ENCODE measurements around the gene TRMT11.

TRMT11 gene

DNA sequence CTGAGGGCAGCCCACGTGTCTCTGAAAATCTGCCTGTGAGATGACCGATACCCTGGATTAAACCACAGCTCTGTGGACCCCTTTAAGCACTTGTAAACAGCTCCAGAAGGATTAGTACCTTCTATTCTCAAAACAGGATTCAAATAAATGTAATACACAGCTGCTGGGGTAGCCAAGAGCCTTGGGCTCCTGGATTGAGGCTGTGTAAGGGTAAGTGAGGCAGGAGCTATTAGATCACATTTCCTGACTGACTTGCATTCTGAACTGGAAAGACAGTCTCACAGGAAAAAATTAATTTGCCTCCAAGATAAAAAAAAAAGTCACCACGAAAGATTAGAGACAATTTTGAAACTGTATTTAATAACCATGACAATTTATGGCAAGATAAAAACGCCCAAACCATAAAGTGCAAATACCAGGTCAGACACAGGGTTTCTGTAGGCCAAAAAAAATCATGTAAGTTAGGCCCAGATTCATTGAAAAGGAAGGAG lies 78.0 kb downstream of the TRMT11 start:
- TF ChIP-seq, protein P1, sequence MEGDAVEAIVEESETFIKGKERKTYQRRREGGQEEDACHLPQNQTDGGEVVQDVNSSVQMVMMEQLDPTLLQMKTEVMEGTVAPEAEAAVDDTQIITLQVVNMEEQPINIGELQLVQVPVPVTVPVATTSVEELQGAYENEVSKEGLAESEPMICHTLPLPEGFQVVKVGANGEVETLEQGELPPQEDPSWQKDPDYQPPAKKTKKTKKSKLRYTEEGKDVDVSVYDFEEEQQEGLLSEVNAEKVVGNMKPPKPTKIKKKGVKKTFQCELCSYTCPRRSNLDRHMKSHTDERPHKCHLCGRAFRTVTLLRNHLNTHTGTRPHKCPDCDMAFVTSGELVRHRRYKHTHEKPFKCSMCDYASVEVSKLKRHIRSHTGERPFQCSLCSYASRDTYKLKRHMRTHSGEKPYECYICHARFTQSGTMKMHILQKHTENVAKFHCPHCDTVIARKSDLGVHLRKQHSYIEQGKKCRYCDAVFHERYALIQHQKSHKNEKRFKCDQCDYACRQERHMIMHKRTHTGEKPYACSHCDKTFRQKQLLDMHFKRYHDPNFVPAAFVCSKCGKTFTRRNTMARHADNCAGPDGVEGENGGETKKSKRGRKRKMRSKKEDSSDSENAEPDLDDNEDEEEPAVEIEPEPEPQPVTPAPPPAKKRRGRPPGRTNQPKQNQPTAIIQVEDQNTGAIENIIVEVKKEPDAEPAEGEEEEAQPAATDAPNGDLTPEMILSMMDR (conservative IDR thresholded peaks at IDR 0.05; ENCODE audit: low read length) = no peak
- H3K4me3 ChIP-seq (ENCODE audit: low read length) = no peak overlapping the region
- no peak for DNase-seq (ENCODE audit: low read depth)

DNA sequence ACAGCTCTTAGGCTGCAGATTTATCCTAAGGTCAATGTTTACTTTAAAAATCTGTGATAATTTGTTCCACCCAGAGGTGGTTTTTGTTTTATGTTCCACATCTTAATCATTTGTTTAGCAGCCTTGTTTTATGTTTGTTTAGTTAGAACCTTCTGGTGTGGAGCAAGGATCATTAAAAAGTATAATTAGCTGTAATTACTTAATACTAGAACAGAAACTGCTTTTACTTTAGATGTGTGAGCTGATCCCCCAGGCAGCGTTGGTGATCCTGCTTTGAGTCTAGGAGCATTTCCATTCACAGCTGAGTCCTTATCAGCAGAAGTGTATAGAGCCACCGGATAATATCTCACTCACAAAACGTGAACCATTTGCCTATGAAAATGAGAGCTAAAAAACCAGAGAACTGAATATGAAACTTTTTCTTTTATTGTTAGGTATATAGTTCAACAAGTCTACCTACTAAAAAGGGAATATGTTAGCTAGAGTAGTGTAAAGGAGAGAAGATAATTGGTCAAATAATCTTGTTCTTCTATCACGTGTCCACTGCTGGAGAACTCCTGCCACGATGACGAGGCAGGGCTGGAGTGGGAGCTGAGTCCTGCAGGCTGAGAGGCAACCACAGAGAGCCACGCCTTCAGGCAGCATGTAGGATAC lies 78.5 kb downstream of the TRMT11 start:
- no peak for DNase-seq (ENCODE audit: low read depth)
- TF ChIP-seq, protein P1 (conservative IDR thresholded peaks at IDR 0.05; ENCODE audit: low read length) = no peak

DNA sequence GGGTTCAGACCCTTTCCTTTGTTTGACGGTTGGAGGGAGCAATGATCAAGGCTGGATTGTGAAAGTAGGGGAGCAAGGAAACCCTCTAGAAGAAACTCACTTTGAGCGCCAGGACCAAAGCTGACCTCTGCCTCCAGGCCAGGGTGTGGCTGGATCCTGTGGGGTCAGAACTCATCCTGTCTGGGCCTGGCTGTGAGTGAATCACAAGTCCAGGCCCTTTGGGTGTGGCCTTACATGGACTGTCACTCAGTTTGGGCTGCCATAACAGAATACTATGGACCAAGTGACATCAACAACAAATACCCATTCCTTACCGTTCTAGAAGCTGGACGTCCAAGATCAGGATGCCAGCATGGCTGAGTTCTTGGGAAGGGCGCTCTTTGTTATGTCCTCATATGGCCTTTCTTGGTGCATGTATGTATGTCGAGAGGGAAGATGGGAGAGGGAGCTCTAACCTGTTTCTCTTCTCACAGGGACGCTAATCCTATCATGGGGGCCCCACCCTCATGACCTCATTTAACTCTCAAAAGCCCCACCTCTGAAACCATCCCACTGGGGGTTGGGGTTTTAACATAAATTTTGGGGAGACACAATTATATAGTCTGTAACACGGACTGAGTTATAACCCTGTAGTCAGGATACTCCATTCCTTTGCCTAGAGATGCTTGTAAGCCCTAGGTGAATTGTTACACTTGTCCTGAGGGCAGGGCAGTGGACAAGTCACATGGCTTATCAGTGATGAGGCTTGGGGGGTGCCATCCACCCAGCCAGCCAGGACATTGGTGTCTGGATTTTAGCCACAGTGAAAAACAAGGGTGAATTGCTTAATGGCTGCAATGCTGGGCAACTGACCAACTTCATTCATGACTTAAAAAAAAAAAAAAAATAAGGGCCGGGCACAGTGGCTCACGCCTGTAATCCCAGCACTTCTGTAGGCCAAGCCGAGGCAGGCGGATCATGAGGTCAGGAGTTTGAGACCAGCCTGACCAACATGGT lies 80.0 kb downstream of the TRMT11 start:
- DNase-seq (ENCODE audit: low read depth) = peak; percentile 49
- no peak overlapping the region for H3K4me3 ChIP-seq (ENCODE audit: low read length)
- TF ChIP-seq, protein P1 (conservative IDR thresholded peaks at IDR 0.05; ENCODE audit: low read length) = no peak

More for the DNA sequence above, 78.5 kb downstream of the TRMT11 start:
- no peak overlapping the region for H3K4me3 ChIP-seq (ENCODE audit: low read length)

DNA sequence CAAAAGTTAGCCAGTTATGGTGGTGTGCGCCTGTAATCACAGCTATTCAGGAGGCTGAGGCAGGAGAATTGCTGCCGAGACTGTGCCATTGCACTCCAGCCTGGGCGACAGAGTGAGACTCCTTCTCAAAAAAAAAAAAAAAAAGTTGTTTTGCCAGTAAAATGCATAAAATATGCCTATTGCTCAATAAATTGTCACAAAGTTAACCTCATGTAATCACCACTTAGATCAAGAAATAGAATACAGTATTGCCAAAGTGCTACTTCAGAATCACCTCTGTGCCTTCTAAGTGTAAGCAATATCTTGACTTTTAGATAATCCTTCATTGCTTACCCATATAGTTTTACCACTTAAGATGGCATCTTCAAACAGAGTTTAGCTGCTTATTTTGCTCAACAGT lies 80.7 kb downstream of the TRMT11 start:
- TF ChIP-seq, protein P1 (conservative IDR thresholded peaks at IDR 0.05; ENCODE audit: low read length) = no peak
- DNase-seq (ENCODE audit: low read depth) = peak; percentile 40
- H3K4me3 ChIP-seq (ENCODE audit: low read length) = no peak overlapping the region

DNA sequence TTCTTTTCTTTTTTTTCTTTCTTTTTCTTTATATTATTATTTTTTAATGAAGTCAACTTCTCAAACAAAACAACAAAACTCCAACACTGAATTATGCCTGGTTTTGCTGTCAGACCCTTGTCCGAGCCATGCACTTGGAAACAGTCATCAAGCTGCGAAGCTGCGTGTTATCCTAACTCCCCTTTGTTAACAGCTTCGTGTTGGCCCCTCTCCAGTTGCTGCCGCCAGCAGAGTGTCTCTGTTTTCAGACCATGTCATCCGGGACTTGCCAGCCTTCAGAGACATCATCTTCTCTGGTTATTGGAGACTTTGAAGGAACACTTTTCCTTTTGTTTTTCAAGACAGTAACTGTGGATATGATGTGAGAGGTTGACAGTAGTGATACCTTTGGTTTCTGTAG lies 83.1 kb downstream of the TRMT11 start:
- no peak overlapping the region for H3K4me3 ChIP-seq (ENCODE audit: low read length)
- no peak for DNase-seq (ENCODE audit: low read depth)
- TF ChIP-seq, protein P1 (conservative IDR thresholded peaks at IDR 0.05; ENCODE audit: low read length) = no peak

DNA sequence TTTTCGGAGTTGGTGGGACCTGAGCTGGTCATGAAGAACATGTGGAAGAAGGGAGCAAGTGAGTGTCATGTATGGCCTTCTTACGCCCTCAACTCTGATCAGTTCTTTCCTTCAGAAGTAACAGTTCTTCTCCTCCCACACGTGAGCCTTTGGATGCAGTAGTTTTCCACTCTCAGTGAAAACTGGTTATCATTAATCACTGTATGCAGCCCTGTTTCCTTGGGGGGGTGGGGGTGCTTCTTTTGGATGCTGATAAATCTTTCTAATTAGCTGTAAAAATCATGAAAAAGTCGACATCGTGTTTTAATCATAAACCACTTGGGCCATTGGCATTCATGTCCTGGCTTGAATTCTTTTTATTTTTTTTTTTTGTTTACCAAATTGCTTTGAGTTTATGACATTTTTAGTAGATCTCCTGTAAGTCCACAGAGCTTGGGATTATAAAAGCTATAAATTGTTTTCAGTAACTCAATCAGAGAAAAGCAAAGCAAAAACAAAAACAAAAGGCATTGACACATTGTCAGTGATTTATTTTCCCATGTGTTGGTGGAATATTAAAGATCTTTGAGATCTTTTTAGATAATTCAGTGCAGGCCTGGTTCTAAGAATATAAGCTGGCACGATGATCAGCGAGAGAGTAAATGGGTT lies 84.8 kb downstream of the TRMT11 start:
- TF ChIP-seq, protein P1 (conservative IDR thresholded peaks at IDR 0.05; ENCODE audit: low read length) = no peak
- DNase-seq (ENCODE audit: low read depth) = peak; percentile 58
- no peak overlapping the region for H3K4me3 ChIP-seq (ENCODE audit: low read length)

Data from AG10803 (cell line).